Activated CD8-positive, alpha-beta T cell treated with anti-CD3 and anti-CD28 coated beads, Interleukin-2, amount 10 ng/mL, durations not matched to agents 7 days and 5 days (primary cell): ENCODE results near the gene WNT11. TPM values are rescaled to one million over a fixed set of nuclear protein-coding genes. Genes with fewer than 3 reads are reported as not detected.
"Not testable (repeated sequence)": the region's sequence is repeated elsewhere in the genome, so short reads cannot be mapped to it uniquely, and the experiment has no call there.

Experiments
- ATAC-seq: fragments of 150-1000 bp; cut with Tn5 transposase; one replicate; pipeline ENCODE4 v1.10.0; 2021; ENCODE audit warnings: moderate library complexity
- CTCF ChIA-PET: fragments of 350-600 bp; sonication (Branson Sonifier 250); formaldehyde crosslinking; loops from one replicate; lab custom pipeline; 2021; ENCODE audit warnings: antibody characterized with exemption; lab: Charles Lee
- POLR2A ChIA-PET: fragments of 350-600 bp; sonication (Branson Sonifier 250); formaldehyde crosslinking; loops from one replicate; lab custom pipeline; 2021; ENCODE audit warnings: antibody characterized with exemption; lab: Charles Lee
- DNase-seq: peaks from one replicate; pipeline ENCODE4 v3.0.0-alpha.2; 2020
- H3K27ac Mint-ChIP-seq: one replicate; pipeline ENCODE4 v1.8.0; 2021; ENCODE audit warnings: mild to moderate bottlenecking, mixed read lengths
- H3K27me3 Mint-ChIP-seq: one replicate; pipeline ENCODE4 v1.8.0; 2021; ENCODE audit warnings: low read depth, mixed read lengths
- H3K36me3 Mint-ChIP-seq: one replicate; pipeline ENCODE4 v1.8.0; 2021; ENCODE audit warnings: low read depth, mixed read lengths
- H3K4me1 Mint-ChIP-seq: one replicate; pipeline ENCODE4 v1.8.0; 2021; ENCODE audit warnings: low read depth, mixed read lengths
- H3K4me3 Mint-ChIP-seq: one replicate; pipeline ENCODE4 v1.8.0; 2021; ENCODE audit warnings: mild to moderate bottlenecking, mixed read lengths
- H3K9me3 Mint-ChIP-seq: one replicate; pipeline ENCODE4 v1.8.0; 2022; ENCODE audit warnings: mixed read lengths; ENCODE audit not compliant: insufficient read depth
- total RNA-seq, 2 experiments: library from RNA; stranded (reverse); gene quantifications; one replicate each; pipeline ENCODE4 v1.2.3, GENCODE V29; 2021

The WNT11 gene
- total RNA-seq, 2 experiments from 2014 or later: 0.26 to 0.83 TPM

GRCh38 chr11:76198691-76199090 is 7.6 kb downstream of the WNT11 start:
- POLR2A ChIA-PET, H3K36me3 Mint-ChIP-seq, H3K4me3 Mint-ChIP-seq, H3K4me1 Mint-ChIP-seq, DNase-seq, H3K27ac Mint-ChIP-seq, H3K9me3 Mint-ChIP-seq, ATAC-seq, H3K27me3 Mint-ChIP-seq: not testable (repeated sequence)
- CTCF ChIA-PET: interaction anchor here (3.2 kb wide), 1 partner anchor 9 kb away, joined by 15 read pairs; no protein-coding TSS in a partner anchor

- Mint-ChIP-seq H3K4me1 (peaks cover 2% of the 10 kb centered on the region), H3K27me3 (no peaks in the 10 kb centered on the region), H3K9me3 (no peaks in the 10 kb centered on the region), H3K27ac (no peak overlapping the region), H3K36me3 (no peaks in the 10 kb centered on the region), H3K4me3 (no peak overlapping the region)
- ChIA-PET CTCF (interaction anchor here (1.3 to 3.2 kb wide), 2 partner anchors 10 to 46 kb away, joined by 3 to 15 read pairs; no protein-coding TSS in a partner anchor), POLR2A (no interaction called here)
- DNase-seq (no peak), ATAC-seq (no peak)
Measured at GRCh38 chr11:76197941-76198640, 8.2 kb downstream of the WNT11 start.

- no peaks in the 10 kb centered on the region for H3K36me3 Mint-ChIP-seq
- H3K27me3 Mint-ChIP-seq: no peaks in the 10 kb centered on the region
- ChIA-PET POLR2A (no interaction called here), CTCF (interaction anchor here (1.3 to 1.5 kb wide), 3 partner anchors 10 to 301 kb away, joined by 3 to 5 read pairs (median 3); no protein-coding TSS in a partner anchor)
- no peaks in the 10 kb centered on the region for H3K9me3 Mint-ChIP-seq
- DNase-seq (no peak), ATAC-seq (no peak)
- H3K4me3 Mint-ChIP-seq: no peak overlapping the region
- H3K27ac Mint-ChIP-seq: no peak overlapping the region
- peaks cover 2% of the 10 kb centered on the region for H3K4me1 Mint-ChIP-seq
Measured at GRCh38 chr11:76197332-76197731, 9.0 kb downstream of the WNT11 start.

- DNase-seq (no peak), ATAC-seq (no peak)
- H3K27me3 Mint-ChIP-seq: no peaks in the 10 kb centered on the region
- H3K36me3 Mint-ChIP-seq: no peaks in the 10 kb centered on the region
- ChIA-PET POLR2A (no interaction called here), CTCF (interaction anchor here (1.3 to 1.5 kb wide), 3 partner anchors 11 to 300 kb away, joined by 3 to 5 read pairs (median 3); no protein-coding TSS in a partner anchor)
- no peaks in the 10 kb centered on the region for H3K9me3 Mint-ChIP-seq
- no peak overlapping the region for H3K4me3 Mint-ChIP-seq
- H3K4me1 Mint-ChIP-seq: peaks cover 2% of the 10 kb centered on the region
- H3K27ac Mint-ChIP-seq: no peak overlapping the region
Measured at GRCh38 chr11:76196849-76197248, 9.5 kb downstream of the WNT11 start.

- Mint-ChIP-seq H3K27ac (no peak overlapping the region), H3K27me3 (no peaks in the 10 kb centered on the region), H3K9me3 (no peaks in the 10 kb centered on the region), H3K4me1 (no peaks in the 10 kb centered on the region), H3K36me3 (no peaks in the 10 kb centered on the region), H3K4me3 (no peak overlapping the region)
- CTCF ChIA-PET: interaction anchor here (1.7 kb wide), 1 partner anchor 124 kb away, joined by 4 read pairs; no protein-coding TSS in a partner anchor
- DNase-seq (no peak), ATAC-seq (no peak)
- POLR2A ChIA-PET: interaction anchor here (1.2 kb wide), 1 partner anchor 9 kb away, joined by 3 read pairs; no protein-coding TSS in a partner anchor
Measured at GRCh38 chr11:76194872-76195668, 11.2 kb downstream of the WNT11 start.

GRCh38 chr11:76193219-76193618 is 13.1 kb downstream of the WNT11 start:
- H3K4me3 Mint-ChIP-seq: no peak overlapping the region
- no peaks in the 10 kb centered on the region for H3K9me3 Mint-ChIP-seq
- DNase-seq (no peak), ATAC-seq (no peak)
- H3K27ac Mint-ChIP-seq: no peak overlapping the region
- no peaks in the 10 kb centered on the region for H3K27me3 Mint-ChIP-seq
- ChIA-PET POLR2A (no interaction called here), CTCF (no interaction called here)
- no peaks in the 10 kb centered on the region for H3K4me1 Mint-ChIP-seq
- H3K36me3 Mint-ChIP-seq: no peaks in the 10 kb centered on the region

GRCh38 chr11:76190376-76190775 is 15.9 kb downstream of the WNT11 start:
- no peaks in the 10 kb centered on the region for H3K4me1 Mint-ChIP-seq
- DNase-seq: no peak
- H3K9me3 Mint-ChIP-seq: no peaks in the 10 kb centered on the region
- no peaks in the 10 kb centered on the region for H3K27me3 Mint-ChIP-seq
- no peaks in the 10 kb centered on the region for H3K36me3 Mint-ChIP-seq
- no peak overlapping the region for H3K4me3 Mint-ChIP-seq
- ChIA-PET CTCF (interaction anchor here (1.8 kb wide), 1 partner anchor 38 kb away, joined by 4 read pairs; no protein-coding TSS in a partner anchor), POLR2A (no interaction called here)
- H3K27ac Mint-ChIP-seq: no peak overlapping the region
- ATAC-seq: no peak

GRCh38 chr11:76189682-76190081 is 16.6 kb downstream of the WNT11 start:
- H3K36me3 Mint-ChIP-seq: no peaks in the 10 kb centered on the region
- ChIA-PET POLR2A (no interaction called here), CTCF (no interaction called here)
- H3K9me3 Mint-ChIP-seq: no peaks in the 10 kb centered on the region
- ATAC-seq: no peak
- H3K4me3 Mint-ChIP-seq: no peak overlapping the region
- no peaks in the 10 kb centered on the region for H3K27me3 Mint-ChIP-seq
- H3K4me1 Mint-ChIP-seq: no peaks in the 10 kb centered on the region
- DNase-seq: no peak
- H3K27ac Mint-ChIP-seq: no peak overlapping the region

- Mint-ChIP-seq H3K9me3 (no peaks in the 10 kb centered on the region), H3K36me3 (no peaks in the 10 kb centered on the region), H3K27ac (no peak overlapping the region), H3K27me3 (no peaks in the 10 kb centered on the region), H3K4me1 (no peaks in the 10 kb centered on the region), H3K4me3 (no peak overlapping the region)
- no peak for ATAC-seq
- ChIA-PET POLR2A (no interaction called here), CTCF (no interaction called here)
- DNase-seq: no peak
Measured at GRCh38 chr11:76188873-76189272, 17.4 kb downstream of the WNT11 start.

GRCh38 chr11:76186776-76187279 is 19.5 kb downstream of the WNT11 start:
- ChIA-PET CTCF (interaction anchor here (2.2 kb wide), 1 partner anchor 21 kb away, joined by 11 read pairs; no protein-coding TSS in a partner anchor), POLR2A (no interaction called here)

GRCh38 chr11:76185931-76186401 is 20.3 kb downstream of the WNT11 start:
- H3K27ac Mint-ChIP-seq: no peak overlapping the region
- ATAC-seq (no peak), DNase-seq (no peak)
- H3K36me3 Mint-ChIP-seq: no peaks in the 10 kb centered on the region
- POLR2A ChIA-PET: no interaction called here
- H3K9me3 Mint-ChIP-seq: no peaks in the 10 kb centered on the region
- no peaks in the 10 kb centered on the region for H3K4me1 Mint-ChIP-seq
- H3K27me3 Mint-ChIP-seq: no peaks in the 10 kb centered on the region
- no peak overlapping the region for H3K4me3 Mint-ChIP-seq
- CTCF ChIA-PET: interaction anchor here (2.2 kb wide), 1 partner anchor 22 kb away, joined by 11 read pairs; no protein-coding TSS in a partner anchor

More at GRCh38 chr11:76186776-76187279, 19.5 kb downstream of the WNT11 start:
- no peak overlapping the region for H3K4me3 Mint-ChIP-seq
- no peaks in the 10 kb centered on the region for H3K36me3 Mint-ChIP-seq
- H3K9me3 Mint-ChIP-seq: no peaks in the 10 kb centered on the region
- no peaks in the 10 kb centered on the region for H3K27me3 Mint-ChIP-seq
- ATAC-seq: no peak
- DNase-seq: no peak
- H3K4me1 Mint-ChIP-seq: no peaks in the 10 kb centered on the region
- H3K27ac Mint-ChIP-seq: no peak overlapping the region
